IMR-90 (cell line): ENCODE data around the gene ATRX.

Experiments
- BHLHE40 ChIP-seq: fragments of 150-350 bp; IDR thresholded peaks from 2 replicates; pipeline ENCODE4 v1.6.1; 2016; ENCODE audit warnings: mild to moderate bottlenecking, low read depth, low read length
- CEBPB ChIP-seq: IDR thresholded peaks from 2 replicates; pipeline ENCODE4 v1.6.1; 2012; ENCODE audit warnings: low read depth, low read length, improper control_type of control experiment
- CHD1 ChIP-seq: IDR thresholded peaks from 2 replicates; pipeline ENCODE4 v1.6.1; 2012; ENCODE audit warnings: low read depth, low read length, improper control_type of control experiment
- ELK1 ChIP-seq: fragments of 150-350 bp; IDR thresholded peaks from 2 replicates; pipeline ENCODE4 v1.6.1; 2016; ENCODE audit warnings: low read depth, mild to moderate bottlenecking, low read length, moderate library complexity, borderline replicate concordance
- FOS ChIP-seq: fragments of 150-350 bp; IDR thresholded peaks from 2 replicates; pipeline ENCODE4 v1.6.1; 2016; ENCODE audit warnings: low read depth, low read length
- MAZ ChIP-seq: IDR thresholded peaks from 2 replicates; pipeline ENCODE4 v1.6.1; 2012; ENCODE audit warnings: low read depth, mild to moderate bottlenecking, low read length, improper control_type of control experiment, moderate library complexity, borderline replicate concordance
- MXI1 ChIP-seq: IDR thresholded peaks from 2 replicates; pipeline ENCODE4 v1.6.1; 2012; ENCODE audit warnings: low read depth, mild to moderate bottlenecking, low read length, moderate library complexity, borderline replicate concordance
- POLR2A ChIP-seq: IDR thresholded peaks from 2 replicates; pipeline ENCODE4 v1.6.1; 2012; ENCODE audit warnings: mild to moderate bottlenecking, low read depth, low read length
- RAD21 ChIP-seq: IDR thresholded peaks from 2 replicates; pipeline ENCODE4 v1.6.1; 2012; ENCODE audit warnings: low read length, improper control_type of control experiment
- RCOR1 ChIP-seq: IDR thresholded peaks from 2 replicates; pipeline ENCODE4 v1.6.1; 2012; ENCODE audit warnings: mild to moderate bottlenecking, low read length, improper control_type of control experiment; ENCODE audit not compliant: insufficient replicate concordance
- RFX5 ChIP-seq: IDR thresholded peaks from 2 replicates; pipeline ENCODE4 v1.8.0; 2012; ENCODE audit warnings: low read depth, mild to moderate bottlenecking, low read length, moderate library complexity
- SMC3 ChIP-seq: fragments of 150-350 bp; IDR thresholded peaks from 2 replicates; pipeline ENCODE4 v1.6.1; 2016; ENCODE audit warnings: low read depth, mild to moderate bottlenecking, antibody characterized with exemption, low read length, moderate library complexity
- USF2 ChIP-seq: fragments of 150-350 bp; IDR thresholded peaks from 2 replicates; pipeline ENCODE4 v1.6.1; 2017; ENCODE audit warnings: mild to moderate bottlenecking, antibody characterized with exemption, low read length, low read depth
- TF ChIP-seq, protein P1 (sequence below): conservative IDR thresholded peaks from 2 replicates; pipeline ENCODE4 v1.5.1; 2012; ENCODE audit warnings: mild to moderate bottlenecking, low read depth, low read length, improper control_type of control experiment

- TF ChIP-seq, protein P1, sequence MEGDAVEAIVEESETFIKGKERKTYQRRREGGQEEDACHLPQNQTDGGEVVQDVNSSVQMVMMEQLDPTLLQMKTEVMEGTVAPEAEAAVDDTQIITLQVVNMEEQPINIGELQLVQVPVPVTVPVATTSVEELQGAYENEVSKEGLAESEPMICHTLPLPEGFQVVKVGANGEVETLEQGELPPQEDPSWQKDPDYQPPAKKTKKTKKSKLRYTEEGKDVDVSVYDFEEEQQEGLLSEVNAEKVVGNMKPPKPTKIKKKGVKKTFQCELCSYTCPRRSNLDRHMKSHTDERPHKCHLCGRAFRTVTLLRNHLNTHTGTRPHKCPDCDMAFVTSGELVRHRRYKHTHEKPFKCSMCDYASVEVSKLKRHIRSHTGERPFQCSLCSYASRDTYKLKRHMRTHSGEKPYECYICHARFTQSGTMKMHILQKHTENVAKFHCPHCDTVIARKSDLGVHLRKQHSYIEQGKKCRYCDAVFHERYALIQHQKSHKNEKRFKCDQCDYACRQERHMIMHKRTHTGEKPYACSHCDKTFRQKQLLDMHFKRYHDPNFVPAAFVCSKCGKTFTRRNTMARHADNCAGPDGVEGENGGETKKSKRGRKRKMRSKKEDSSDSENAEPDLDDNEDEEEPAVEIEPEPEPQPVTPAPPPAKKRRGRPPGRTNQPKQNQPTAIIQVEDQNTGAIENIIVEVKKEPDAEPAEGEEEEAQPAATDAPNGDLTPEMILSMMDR = no peak
- TF ChIP-seq MXI1 = no peak
- TF ChIP-seq CEBPB = no peak
- no peak for TF ChIP-seq POLR2A
- no peak for TF ChIP-seq ELK1
- no peak for TF ChIP-seq RAD21
- TF ChIP-seq FOS = no peak
- TF ChIP-seq RCOR1 = no peak
- TF ChIP-seq USF2 = no peak
- TF ChIP-seq MAZ = no peak
- TF ChIP-seq RFX5 = no peak
- TF ChIP-seq SMC3 = no peak
- TF ChIP-seq CHD1 = no peak
- TF ChIP-seq BHLHE40 = no peak
Measured at GRCh38 chrX:77548751-77549150, 237.3 kb downstream of the ATRX start.
